Measurements from ENCODE around the gene NUDT12. TPM values are rescaled to one million over a fixed set of nuclear protein-coding genes. Genes with fewer than 3 reads are reported as not detected.

Gene NUDT12
- total and polyA plus RNA-seq, 2 donors from 2014 or later, result 12.7 to 14.0 TPM

- FAIRE-seq, result no peak
These were observed 36.2 kb downstream of the NUDT12 start for GRCh38 chr5:103526164-103526915.

GRCh38 chr5:103525361-103525760, 37.2 kb downstream of the NUDT12 start:
- H3K4me3 ChIP-seq (ENCODE audit: low read length in 3 of 3), result no peak overlapping the region
- no peak for DNase-seq
- no peak for FAIRE-seq
- no peaks in the 10 kb centered on the region for H3K36me3 ChIP-seq (ENCODE audit: control insufficient read depth in 2 of 3, insufficient read depth in 3 of 3, low read length in 3 of 3)
- no peaks in the 10 kb centered on the region for H3K9me3 ChIP-seq (ENCODE audit: control insufficient read depth in 2 of 3, insufficient read depth in 1 of 3, low read length in 3 of 3)
- TF ChIP-seq CTCF (IDR thresholded peaks at IDR 0.05; ENCODE audit: borderline replicate concordance, extremely low read depth, insufficient read depth), result no peak
- no peaks in the 10 kb centered on the region for H3K4me1 ChIP-seq (ENCODE audit: control insufficient read depth in 2 of 3, insufficient read depth in 2 of 3, low read depth in 1 of 3, low read length in 3 of 3)
- H3K27ac ChIP-seq (ENCODE audit: low read depth in 2 of 2, low read length in 2 of 2), result no peak overlapping the region
- no peak overlapping the region for H3K9ac ChIP-seq (ENCODE audit: low read length in 3 of 3)
- intact Hi-C loops (cut with DNase I), result no loop called here
- no peaks in the 10 kb centered on the region for H3K27me3 ChIP-seq (ENCODE audit: control insufficient read depth, insufficient read depth, low read length)

More at GRCh38 chr5:103526164-103526915, 36.2 kb downstream of the NUDT12 start:
- Histone ChIP-seq H3K4me1 (ENCODE audit: control insufficient read depth in 2 of 3, insufficient read depth in 2 of 3, low read depth in 1 of 3, low read length in 3 of 3) (no peaks in the 10 kb centered on the region), H3K9me3 (ENCODE audit: control insufficient read depth in 2 of 3, insufficient read depth in 1 of 3, low read length in 3 of 3) (no peaks in the 10 kb centered on the region), H3K27ac (ENCODE audit: low read depth in 2 of 2, low read length in 2 of 2) (no peak overlapping the region), H3K36me3 (ENCODE audit: control insufficient read depth in 2 of 3, insufficient read depth in 3 of 3, low read length in 3 of 3) (no peaks in the 10 kb centered on the region), H3K9ac (ENCODE audit: low read length in 3 of 3) (no peak overlapping the region), H3K4me3 (ENCODE audit: low read length in 3 of 3) (no peak overlapping the region), H3K27me3 (ENCODE audit: control insufficient read depth, insufficient read depth, low read length) (no peaks in the 10 kb centered on the region)
- no peak for TF ChIP-seq CTCF (IDR thresholded peaks at IDR 0.05; ENCODE audit: borderline replicate concordance, extremely low read depth, insufficient read depth)
- no peak for DNase-seq
- intact Hi-C loops (cut with DNase I), result no loop called here

- no peak overlapping the region for H3K9ac ChIP-seq (ENCODE audit: low read length in 3 of 3)
- FAIRE-seq, result no peak
- no peaks in the 10 kb centered on the region for H3K36me3 ChIP-seq (ENCODE audit: control insufficient read depth in 2 of 3, insufficient read depth in 3 of 3, low read length in 3 of 3)
- no peak overlapping the region for H3K4me3 ChIP-seq (ENCODE audit: low read length in 3 of 3)
- no peak overlapping the region for H3K27ac ChIP-seq (ENCODE audit: low read depth in 2 of 2, low read length in 2 of 2)
- H3K27me3 ChIP-seq (ENCODE audit: control insufficient read depth, insufficient read depth, low read length), result no peaks in the 10 kb centered on the region
- no peaks in the 10 kb centered on the region for H3K9me3 ChIP-seq (ENCODE audit: control insufficient read depth in 2 of 3, insufficient read depth in 1 of 3, low read length in 3 of 3)
- intact Hi-C loops (cut with DNase I), result no loop called here
- no peak for TF ChIP-seq CTCF (IDR thresholded peaks at IDR 0.05; ENCODE audit: borderline replicate concordance, extremely low read depth, insufficient read depth)
- no peak for DNase-seq
- H3K4me1 ChIP-seq (ENCODE audit: control insufficient read depth in 2 of 3, insufficient read depth in 2 of 3, low read depth in 1 of 3, low read length in 3 of 3), result no peaks in the 10 kb centered on the region
These were observed 39.3 kb downstream of the NUDT12 start for GRCh38 chr5:103523319-103523718.

Measured in kidney (tissue), 14 donors.